Iris pigment epithelial cell (primary cell): ENCODE measurements around the gene PTRH2.

ENCODE experiments used
- DNase-seq: peaks from one replicate; pipeline ENCODE4 v3.0.0-alpha.2; 2011; ENCODE audit warnings: low read depth

PTRH2 gene

DNA sequence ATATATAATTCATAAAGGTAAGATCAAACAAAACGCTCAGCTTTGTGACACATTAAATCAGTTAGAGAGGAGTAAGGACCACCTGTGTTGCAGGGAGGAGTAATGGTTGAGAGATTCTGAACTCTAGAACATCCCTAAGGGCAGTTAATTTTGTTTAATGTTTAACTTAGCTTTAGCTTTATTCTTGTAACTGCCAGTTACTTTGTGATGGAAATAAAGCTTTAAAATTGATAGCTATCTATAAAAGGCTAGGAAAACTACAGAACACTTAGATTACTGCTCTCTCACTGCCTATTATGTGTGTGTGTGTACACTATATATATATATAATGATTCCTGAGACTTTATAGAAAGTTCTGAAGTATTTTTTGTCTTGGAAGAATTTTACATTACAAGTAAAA lies 37.8 kb downstream of the PTRH2 start:
- DNase-seq, result no peak

DNA sequence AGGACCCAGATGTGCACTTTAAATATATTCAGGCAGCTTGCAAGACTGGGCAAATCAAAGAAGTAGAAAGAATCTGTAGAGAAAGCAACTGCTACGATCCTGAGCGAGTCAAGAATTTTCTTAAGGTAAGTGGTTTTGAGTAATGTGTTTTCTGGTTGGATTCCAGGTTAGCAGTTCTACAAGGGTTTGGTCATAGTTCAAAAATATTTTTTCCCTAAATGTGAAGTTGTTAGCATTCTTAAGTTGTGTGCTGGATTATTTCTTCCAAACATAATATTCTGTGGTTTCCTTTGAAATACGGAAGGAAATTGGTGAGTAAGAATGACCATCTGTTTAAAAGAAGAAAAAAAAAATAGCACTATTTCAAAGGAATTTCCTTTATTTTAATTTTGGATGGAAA lies 38.4 kb downstream of the PTRH2 start:
- DNase-seq, result peak; percentile 94

DNA sequence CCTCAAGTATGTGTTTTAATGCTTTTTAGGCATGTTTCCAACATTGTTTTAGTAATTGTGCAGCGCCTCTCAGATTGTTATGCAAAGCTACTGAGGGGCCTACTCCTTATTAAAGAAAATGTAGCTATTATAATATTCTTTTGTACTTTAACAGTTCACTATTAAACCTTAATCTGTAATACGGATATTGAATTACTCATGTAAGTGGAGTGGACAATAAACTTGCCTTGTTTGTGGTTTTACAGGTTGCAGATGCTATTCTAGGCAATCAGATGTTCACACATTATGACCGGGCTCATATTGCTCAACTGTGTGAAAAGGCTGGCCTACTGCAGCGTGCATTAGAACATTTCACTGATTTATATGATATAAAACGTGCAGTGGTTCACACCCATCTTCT lies 41.0 kb downstream of the PTRH2 start:
- DNase-seq, result peak; percentile 62

DNA sequence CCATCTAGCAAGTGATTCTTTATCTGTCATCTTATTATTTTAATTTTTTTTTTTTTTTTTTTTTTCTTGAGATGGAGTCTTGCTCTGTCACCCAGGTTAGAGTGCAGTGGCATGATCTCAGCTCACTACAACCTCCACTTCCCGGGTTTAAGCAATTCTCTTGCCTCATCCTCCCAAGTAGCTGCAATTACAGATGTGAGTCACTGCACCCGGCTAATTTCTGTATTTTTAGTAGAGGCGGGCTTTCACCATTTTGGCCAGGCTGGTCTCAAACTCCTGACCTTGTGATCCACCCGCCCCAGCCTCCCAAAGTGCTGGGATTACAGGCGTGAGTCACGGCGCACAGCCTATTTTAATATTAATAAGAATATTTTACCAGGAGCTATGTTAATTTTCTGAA lies 50.6 kb downstream of the PTRH2 start:
- peak; percentile 95 for DNase-seq

DNA sequence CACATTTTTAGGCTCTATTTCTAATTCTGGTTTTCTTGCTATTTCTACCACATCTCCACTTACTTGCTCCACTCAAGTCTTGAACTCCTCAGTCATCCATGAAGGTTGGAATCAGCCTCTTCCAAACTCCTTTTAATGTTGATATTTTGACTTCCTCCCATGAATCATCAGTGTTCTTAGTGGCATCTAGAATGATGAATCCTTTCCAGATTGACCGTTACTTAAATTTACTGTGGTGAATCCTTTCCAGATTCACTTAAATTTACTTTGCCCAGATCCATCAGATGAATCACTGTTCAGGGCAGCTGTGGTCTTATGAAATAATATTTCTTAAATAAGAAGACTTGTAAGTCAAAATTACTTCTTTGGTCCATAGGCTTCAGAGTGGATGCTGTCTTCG lies 55.1 kb downstream of the PTRH2 start:
- peak; percentile 90 for DNase-seq

DNA sequence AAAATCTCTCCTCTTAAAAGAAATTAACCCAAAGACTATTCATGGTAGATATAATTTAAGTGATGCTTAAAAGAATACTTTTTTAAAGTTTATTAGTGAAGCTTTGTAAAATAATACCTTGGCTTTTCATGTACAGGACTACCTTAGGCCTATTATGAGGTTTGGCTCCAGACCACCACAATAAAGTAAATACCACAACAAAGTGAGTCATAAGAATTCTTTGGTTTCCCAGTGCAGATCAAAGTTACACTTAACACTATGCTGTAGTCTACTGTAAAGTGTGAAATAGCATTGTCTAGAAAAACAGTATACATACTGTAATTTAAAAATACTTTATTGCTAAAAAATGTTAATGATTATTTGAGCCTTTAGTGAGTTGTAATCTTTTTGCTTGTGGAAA lies 55.9 kb downstream of the PTRH2 start:
- DNase-seq, result peak; percentile 50

DNA sequence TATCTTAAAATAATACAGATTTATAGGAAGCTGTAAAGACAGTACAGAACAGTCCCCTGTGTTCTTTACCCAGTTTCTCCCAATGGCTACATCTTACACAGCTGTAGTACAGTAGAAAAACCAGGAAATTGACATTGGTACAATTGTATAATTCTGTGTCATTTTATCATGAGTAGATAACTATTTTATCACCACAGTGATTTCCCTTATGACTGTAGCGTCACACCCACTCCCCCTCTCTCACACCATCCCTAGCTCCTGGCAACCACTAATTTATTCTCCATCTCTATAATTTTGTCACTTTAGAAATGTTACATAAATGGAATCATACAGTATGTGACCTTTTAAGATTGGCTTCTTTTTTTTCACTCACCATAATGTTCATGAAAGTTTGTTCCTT lies 56.6 kb downstream of the PTRH2 start:
- no peak for DNase-seq

DNA sequence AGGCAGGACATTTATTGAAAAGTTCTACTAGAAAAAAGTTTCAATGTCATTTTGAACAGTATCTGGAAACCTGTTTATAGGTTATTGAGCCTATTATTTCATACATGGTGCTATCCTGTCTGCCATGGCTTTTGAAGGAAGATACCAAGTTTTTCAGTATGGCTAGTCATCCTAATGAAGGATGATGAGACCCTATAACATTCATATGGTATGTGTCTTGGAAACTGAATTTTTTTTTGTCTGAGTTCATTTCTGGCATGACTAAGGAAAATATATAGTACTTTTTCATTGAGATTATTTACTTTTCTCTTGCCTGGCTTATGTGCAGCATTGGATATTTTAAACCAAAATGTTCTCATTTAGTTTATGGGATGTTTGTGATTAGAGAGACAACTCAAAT lies 57.3 kb downstream of the PTRH2 start:
- no peak for DNase-seq
